ENCODE data around the gene PACS2.
"Not testable (repeated sequence)": the region's sequence is repeated elsewhere in the genome, so short reads cannot be mapped to it uniquely, and the experiment has no call there.

PACS2 gene

DNA sequence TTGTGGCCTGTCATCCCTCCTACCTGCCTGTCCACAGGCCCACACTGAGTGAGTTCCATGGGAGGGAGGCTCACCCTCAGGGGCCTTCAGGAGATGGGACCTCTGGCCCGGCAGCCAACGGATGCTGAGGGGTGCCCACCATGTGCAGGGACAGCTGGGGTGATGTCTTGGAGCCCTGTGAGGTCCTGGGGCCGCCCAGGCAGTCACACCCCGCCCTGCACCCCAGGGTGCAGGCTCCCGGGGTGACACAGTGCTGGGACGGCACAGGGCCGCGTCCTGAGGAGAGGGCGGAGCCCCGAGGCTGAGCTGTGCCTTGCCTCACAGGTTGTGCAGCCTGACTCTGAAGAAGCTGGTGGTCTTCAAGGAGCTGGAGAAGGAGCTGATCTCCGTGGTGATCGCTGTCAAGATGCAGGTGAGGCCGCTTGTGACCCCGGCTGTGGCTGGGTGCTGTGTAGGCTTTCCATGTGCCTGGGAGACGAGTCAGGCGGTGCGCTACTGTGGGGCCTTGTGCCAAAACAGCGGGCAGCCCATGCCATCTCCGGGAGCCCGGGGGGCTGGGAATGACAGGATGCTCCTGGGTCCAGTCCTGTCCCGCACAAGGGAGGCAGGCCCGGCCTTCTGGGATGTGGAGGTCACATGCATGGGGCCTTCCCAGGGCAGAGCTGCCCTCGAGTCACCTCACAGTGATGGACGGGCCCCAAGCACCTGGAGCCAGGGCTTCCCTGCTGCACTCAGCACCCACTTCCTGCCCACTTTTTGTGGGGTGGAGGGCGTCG lies 33.8 kb downstream of the PACS2 start:
- no peak for DNase-seq (ENCODE audit: extremely low read depth in 1 of 2, low read depth in 1 of 2)

GRCh38 chr14:105348945-105349699 lies 34.6 kb downstream of the PACS2 start:
- DNase-seq (ENCODE audit: extremely low read depth in 1 of 2, low read depth in 1 of 2) = no peak

DNA sequence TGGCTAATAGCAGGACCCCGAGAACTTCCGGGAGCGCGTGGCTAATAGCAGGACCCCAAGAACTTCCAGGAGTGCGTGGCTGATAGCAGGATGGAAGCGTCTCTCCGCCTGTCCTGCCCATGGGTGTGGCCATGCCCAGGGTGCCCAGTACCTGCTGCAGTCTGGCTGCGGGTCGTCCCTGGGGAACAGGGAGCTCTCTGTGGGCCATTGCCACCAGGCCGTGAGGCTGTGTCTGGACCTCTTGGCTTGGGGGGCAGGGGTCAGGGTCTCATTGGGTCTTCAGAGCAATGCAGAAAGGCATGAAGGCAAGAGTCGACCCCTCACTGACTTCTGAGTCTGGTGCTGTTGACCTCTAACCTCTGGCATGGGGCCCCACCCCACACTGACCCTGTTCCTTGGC lies 35.4 kb downstream of the PACS2 start:
- DNase-seq (ENCODE audit: extremely low read depth in 1 of 2, low read depth in 1 of 2) = no peak

GRCh38 chr14:105350450-105351244 lies 36.1 kb downstream of the PACS2 start:
- no peak for DNase-seq (ENCODE audit: extremely low read depth in 1 of 2, low read depth in 1 of 2)

- DNase-seq (ENCODE audit: extremely low read depth in 1 of 2, low read depth in 1 of 2) = no peak
Observed at GRCh38 chr14:105351410-105351809, 36.9 kb downstream of the PACS2 start.

DNA sequence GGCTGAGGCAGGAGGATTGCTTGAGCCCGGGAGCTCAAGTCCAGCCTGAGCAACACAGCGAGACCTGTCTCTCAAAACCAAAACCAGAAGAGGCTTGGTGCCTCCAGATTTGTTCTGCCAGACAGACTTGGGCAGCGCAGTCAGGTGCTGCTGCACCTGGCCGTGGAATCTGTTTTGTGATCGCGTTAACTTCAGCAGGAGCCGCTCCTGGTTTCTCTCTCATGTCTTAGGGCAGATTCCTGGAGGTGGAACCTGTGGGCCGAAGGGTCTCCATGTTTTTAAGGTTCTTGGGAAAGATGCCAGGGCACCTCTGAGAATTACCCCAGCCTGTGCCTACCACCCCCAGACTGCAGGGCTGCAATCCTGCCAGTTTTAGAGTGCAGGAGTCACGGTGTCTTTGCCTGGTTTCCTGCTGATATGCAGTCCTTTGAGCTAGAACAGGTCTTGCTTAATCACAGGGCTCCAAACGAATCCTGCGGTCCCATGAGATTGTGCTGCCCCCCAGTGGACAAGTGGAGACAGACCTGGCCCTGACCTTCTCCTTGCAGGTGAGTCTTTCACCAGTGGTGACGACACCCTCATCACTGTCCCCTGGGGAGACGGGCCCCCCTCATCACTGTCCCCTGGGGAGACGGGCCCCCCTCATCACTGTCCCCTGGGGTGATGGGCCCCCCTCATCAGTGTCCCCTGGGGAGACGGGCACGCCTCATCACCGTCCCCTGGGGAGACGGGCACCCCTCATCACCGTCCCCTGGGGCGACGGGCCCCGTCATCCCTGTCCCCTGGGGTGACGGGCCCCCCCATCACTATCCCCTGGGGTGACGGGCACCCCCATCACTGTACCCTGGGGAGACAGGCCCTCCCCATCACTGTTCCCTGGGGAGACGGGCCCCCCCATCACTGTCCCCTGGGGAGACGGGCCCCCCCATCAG lies 37.6 kb downstream of the PACS2 start:
- peak; percentile 66 to 75 for DNase-seq (ENCODE audit: extremely low read depth in 1 of 2, low read depth in 1 of 2)

DNA sequence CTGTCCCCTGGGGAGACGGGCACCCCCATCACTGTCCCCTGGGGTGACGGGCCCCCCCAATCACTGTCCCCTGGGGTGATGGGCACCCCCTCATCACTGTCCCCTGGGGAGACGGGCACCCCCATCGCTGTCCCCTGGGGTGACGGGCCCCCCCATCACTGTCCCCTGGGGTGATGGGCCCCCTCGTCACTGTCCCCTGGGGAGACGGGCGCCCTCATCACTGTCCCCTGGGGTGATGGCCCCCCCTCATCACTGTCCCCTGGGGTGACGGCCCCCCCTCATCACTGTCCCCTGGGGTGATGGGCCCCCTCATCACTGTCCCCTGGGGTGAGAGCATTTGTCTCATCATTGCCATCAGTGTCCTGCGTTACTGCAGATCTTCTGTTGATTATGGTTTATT lies 38.6 kb downstream of the PACS2 start:
- no peak for DNase-seq (ENCODE audit: extremely low read depth in 1 of 2, low read depth in 1 of 2)

- DNase-seq (ENCODE audit: extremely low read depth in 1 of 2, low read depth in 1 of 2) = no peak
Observed at GRCh38 chr14:105354541-105354940, 40.0 kb downstream of the PACS2 start.

DNA sequence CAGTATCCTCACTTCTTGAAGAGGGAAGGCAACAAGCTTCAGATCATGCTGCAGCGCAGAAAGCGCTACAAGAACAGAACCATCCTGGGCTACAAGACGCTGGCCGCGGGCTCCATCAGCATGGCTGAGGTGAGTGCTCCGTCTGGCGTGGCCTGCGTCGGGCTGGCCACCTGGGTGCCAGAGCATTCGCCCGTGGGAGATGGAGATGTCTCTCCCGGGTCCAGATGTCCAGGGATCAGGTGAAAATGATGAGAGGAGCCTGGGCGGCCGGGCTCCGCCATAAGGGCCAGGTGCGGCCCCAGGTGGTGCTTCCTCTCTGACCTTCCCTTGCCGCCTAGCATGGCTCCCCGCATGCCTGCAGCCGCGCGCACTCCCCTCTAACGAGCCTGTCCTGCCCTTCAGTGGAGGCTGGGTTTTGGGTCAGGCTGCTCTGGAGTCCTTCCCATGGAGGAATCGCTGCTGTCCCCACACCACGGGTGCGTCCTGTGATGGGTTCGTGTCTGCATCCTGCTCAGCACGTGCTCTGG lies 40.6 kb downstream of the PACS2 start:
- no peak for DNase-seq (ENCODE audit: extremely low read depth in 1 of 2, low read depth in 1 of 2)

- no peak for DNase-seq (ENCODE audit: extremely low read depth in 1 of 2, low read depth in 1 of 2)
Observed at GRCh38 chr14:105355850-105356604, 41.5 kb downstream of the PACS2 start.

DNA sequence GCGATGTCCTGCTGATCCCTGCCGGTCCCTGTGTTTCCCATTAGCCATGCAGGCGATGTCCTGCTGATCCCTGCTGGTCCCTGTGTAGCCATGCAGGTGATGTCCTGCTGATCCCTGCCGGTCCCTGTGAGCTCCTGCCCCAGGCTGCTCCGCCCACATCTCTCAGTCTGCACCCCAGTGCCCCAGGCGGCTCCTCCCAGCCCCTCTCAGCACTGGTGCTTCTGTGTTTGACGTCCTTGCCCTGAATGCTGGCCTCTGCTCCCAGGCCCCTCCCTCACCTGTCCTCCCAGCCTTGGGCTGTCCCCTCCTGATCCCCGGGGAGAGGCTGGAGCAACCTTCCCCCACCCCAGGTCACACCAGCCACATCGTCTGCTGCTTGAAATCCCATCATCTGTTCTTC lies 42.4 kb downstream of the PACS2 start:
- no peak for DNase-seq (ENCODE audit: extremely low read depth in 1 of 2, low read depth in 1 of 2)

DNA sequence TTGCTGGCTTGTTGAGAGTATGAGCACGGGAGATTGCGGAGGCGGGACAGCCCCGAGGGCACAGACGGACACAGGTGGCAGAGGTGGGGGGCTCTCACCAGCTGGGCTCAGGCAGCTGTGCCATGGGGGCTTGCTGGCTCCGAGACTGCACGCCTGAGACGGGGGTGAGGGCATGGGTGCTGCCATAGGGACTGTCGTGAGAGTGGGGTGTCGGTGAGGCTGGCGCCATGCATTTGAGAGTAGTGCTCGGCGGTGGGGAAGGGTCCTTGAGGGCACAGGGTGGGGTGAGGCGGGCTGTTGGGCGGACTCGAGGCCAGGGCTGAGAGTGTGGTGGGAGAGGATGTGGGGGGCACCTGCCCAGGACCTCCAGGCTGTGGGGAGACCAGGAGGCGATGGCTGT lies 43.1 kb downstream of the PACS2 start:
- DNase-seq (ENCODE audit: extremely low read depth in 1 of 2, low read depth in 1 of 2) = no peak

DNA sequence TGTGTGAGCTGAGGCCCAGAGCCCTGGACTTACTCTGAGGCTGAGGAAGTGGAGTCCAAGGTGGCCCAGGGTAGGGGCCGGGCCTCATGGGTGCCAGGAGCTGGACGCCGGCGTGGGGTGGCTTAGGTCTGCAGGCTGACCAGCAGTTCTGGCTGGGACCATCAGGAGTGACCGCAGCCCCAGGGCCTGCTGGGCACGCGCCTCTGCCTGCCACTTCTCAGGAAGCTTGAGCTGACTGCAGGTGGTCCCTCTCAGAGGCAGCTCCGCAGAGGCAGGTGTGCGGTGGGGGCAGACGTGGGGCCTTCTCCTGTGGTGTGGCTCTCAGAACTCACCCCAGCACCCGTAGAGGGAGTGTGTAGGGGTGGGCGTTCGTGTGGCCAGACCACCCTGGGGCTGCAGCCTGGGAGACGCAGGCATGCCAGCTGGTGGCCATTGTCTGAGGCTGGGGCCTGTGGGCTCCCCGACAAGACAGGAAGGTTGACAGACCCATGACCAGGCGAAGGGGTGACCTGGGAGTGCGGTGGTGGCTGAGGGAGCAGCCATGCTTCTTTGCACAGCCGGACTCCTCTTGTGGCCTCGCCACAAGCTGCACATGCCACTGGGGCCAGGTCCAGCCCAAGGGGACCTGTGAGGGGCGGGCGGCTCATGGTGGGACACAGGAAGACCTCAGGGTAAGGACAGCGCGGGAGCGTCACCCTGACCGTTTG lies 43.7 kb downstream of the PACS2 start:
- DNase-seq (ENCODE audit: extremely low read depth in 1 of 2, low read depth in 1 of 2) = no peak

DNA sequence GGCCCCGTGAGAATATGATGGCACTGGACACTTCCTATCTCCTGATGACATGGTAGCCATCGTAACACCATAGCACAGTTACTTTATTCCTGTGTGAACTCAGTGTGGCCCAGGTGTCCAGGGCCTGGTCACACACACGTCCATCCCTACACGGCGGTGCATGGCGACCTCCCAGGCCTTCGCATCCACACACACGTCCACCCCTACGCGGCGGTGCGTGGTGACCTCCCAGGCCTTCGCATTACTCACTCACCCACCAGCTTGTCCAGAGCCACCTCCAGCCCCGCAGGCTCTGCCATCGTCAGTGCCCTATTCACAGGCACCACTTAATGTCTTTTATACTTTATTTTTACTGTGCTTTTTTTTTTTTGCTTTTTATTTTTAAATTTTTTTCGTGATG lies 44.4 kb downstream of the PACS2 start:
- DNase-seq (ENCODE audit: extremely low read depth in 1 of 2, low read depth in 1 of 2) = no peak

DNA sequence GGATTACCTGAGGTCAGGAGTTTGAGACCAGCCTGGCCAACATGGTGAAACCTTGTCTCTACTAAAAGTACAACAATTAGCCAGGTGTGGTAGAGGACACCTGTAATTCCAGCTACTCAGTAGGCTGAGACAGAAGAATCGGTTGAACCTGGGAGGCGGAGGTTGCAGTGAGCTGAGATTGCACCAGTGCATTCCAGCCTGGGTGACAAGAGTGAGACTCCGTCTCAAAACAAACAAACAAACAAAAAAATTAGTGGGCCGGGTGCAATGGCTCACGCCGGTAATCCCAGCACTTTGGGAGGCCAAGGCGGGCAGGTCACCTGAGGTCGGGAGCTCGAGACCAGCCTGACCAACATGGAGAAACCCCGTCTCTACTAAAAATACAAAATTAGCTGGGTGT lies 46.9 kb downstream of the PACS2 start:
- not testable (repeated sequence) for DNase-seq (ENCODE audit: extremely low read depth in 1 of 2, low read depth in 1 of 2)

DNA sequence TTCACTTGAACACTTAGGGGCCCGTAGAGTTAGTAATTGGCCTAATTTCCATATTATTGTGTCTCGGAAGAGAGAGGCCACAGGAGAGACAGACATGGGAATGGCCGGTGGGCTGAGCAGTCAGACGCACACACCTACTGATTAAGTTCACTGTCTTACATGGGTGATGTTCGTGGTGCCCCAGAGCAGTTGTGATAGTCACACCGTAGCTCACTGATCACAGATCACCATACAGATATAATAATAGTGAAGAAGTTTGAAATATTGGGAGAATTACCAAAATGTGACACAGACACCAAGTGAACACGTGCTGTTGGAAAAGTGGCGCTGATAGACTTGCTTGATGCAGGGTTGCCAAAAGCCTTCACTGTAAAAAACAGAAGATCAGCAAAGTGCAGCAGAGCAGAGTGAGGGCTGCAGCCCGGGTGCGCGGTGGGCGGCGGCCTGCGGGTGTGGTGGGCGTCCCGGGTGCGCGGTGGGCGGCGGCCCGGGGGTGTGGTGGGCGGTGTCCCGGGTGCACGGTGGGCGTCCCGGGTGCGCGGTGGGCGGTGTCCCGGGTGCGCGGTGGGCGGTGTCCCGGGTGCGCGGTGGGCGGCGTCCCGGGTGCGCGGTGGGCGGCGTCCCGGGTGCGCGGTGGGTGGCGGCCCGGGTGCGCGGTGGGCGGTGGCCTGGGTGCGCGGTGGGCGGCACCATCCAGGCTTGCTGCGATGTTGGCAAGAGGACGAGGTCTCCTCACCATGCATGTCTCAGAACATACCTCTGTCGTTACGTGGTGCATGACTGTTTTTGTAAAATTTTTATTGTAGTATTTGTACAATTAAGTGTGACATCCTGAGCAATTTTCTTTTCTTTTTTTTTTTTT lies 49.5 kb downstream of the PACS2 start:
- DNase-seq (ENCODE audit: extremely low read depth in 1 of 2, low read depth in 1 of 2) = peak in 1 of 2 donors; percentile 13

GRCh38 chr14:105365101-105365500 lies 50.6 kb downstream of the PACS2 start:
- no peak for DNase-seq (ENCODE audit: extremely low read depth in 1 of 2, low read depth in 1 of 2)

GRCh38 chr14:105365681-105366080 lies 51.1 kb downstream of the PACS2 start:
- no peak for DNase-seq (ENCODE audit: extremely low read depth in 1 of 2, low read depth in 1 of 2)
